ENCODE results near the gene ATP13A3. TPM values are rescaled to one million over a fixed set of nuclear protein-coding genes. Genes with fewer than 3 reads are reported as not detected.

Gene ATP13A3
- total and polyA plus RNA-seq, 2 donors (not counting 1 experiment from before 2014, with no cell fraction given), result 6.1 to 61.1 TPM

DNA sequence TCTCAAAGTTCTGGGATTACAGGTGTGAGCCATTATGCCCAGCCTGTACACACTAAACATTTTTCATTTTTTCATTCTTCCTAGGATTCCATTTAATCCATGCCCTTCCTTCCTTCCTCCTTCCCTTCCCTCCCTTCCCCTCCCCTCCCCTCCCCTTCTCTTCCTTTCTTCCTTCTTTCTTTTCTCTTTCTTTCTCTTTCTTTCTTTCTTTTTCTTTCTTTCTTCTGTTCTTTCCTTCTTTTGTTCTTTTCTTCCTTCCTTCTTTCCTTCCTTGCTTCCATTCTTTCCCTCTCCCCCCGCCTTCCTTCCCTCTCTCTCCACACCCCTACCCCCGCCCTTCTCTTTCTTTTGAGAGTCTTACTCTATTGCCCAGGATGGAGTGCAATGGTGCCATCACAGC is 40.9 kb upstream of the ATP13A3 start:
- CTCF ChIA-PET, result no interaction called here
- TF ChIP-seq CTCF (IDR thresholded peaks at IDR 0.05) (no peak), EZH2 (IDR thresholded peaks at IDR 0.05; ENCODE audit: borderline replicate concordance, insufficient read depth, low read depth, low read length, poor library complexity, severe bottlenecking) (no peak)
- H3K27me3 Mint-ChIP-seq, result peaks cover under 1% of the 10 kb centered on the region

DNA sequence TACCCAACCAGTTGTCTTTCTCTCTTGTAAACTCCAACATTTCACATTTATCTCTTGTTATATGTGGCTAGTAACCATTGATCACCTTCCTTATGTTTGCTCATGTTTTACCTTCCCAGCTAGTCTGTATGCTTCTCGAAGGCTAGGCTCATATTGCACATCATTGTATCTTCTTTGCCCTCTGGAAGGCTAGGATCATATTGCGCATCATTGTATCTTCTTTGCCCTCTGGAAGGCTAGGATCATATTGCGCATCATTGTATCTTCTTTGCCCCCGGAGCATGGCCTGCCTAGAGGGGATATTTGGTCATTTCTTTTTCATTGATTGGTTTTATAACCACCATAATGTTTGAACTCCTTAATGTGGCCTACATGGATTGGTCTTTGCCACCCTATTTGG is 39.4 kb upstream of the ATP13A3 start:
- Histone ChIP-seq H3K4me2 (replicated peaks; ENCODE audit: low read depth, low read length, poor library complexity, severe bottlenecking) (no peak overlapping the region), H3K9me3 (ENCODE audit: control extremely low read depth in 1 of 3, control insufficient read depth in 2 of 3, insufficient read depth in 1 of 3, low read length in 2 of 3) (peaks cover 0 to 2% (median 0%) of the 10 kb centered on the region in 3 donors), H3K4me3 (ENCODE audit: control extremely low read depth in 1 of 5, extremely low read depth in 1 of 5, insufficient read depth in 1 of 5, low read depth in 2 of 5, low read length in 4 of 5) (no peak overlapping the region), H3K36me3 (replicated peaks in 1 of 2; ENCODE audit: control extremely low read depth in 1 of 2, control insufficient read depth in 1 of 2, extremely low read depth in 1 of 2, insufficient read depth in 2 of 2, low read length in 1 of 2) (no peaks in the 10 kb centered on the region), H3K27ac (ENCODE audit: low read length in 2 of 2) (no peak overlapping the region), H3K79me2 (ENCODE audit: control insufficient read depth, insufficient read depth, low read length) (no peaks in the 10 kb centered on the region), H3K9ac (ENCODE audit: low read length) (no peak overlapping the region), H3K27me3 (replicated peaks in 1 of 4; ENCODE audit: control extremely low read depth in 1 of 4, control insufficient read depth in 3 of 4, insufficient read depth in 4 of 4, low read length in 3 of 4) (peaks cover 0 to 3% (median 0%) of the 10 kb centered on the region in 4 experiments), H2AFZ (ENCODE audit: insufficient read depth, low read depth, low read length, poor library complexity, severe bottlenecking) (no peak overlapping the region), H3K4me1 (ENCODE audit: control insufficient read depth in 2 of 2, insufficient read depth in 2 of 2, low read length in 2 of 2) (no peaks in the 10 kb centered on the region), H4K20me1 (ENCODE audit: control insufficient read depth, insufficient read depth, low read length, poor library complexity, severe bottlenecking) (no peaks in the 10 kb centered on the region)
- Mint-ChIP-seq H3K27ac (no peak overlapping the region), H3K9me3 (ENCODE audit: insufficient read depth) (no peaks in the 10 kb centered on the region), H3K4me3 (no peak overlapping the region), H3K4me1 (peaks cover 5% of the 10 kb centered on the region), H3K27me3 (peaks cover 3% of the 10 kb centered on the region)
- POLR2A ChIA-PET, result no interaction called here
- CTCF ChIA-PET, result no interaction called here
- 90% methylated on average over 2 of the region's 4 CpGs for WGBS (ENCODE audit: insufficient coverage)
- TF ChIP-seq EZH2 (IDR thresholded peaks at IDR 0.05; ENCODE audit: borderline replicate concordance, insufficient read depth, low read depth, low read length, poor library complexity, severe bottlenecking), result no peak
- TF ChIP-seq CTCF (IDR thresholded peaks at IDR 0.05), result no peak
- ATAC-seq (ENCODE audit: low read depth) (no peak), DNase-seq (no peak)
- intact Hi-C loops (cut with micrococcal nuclease), result no loop called here

More for the DNA sequence above, 40.9 kb upstream of the ATP13A3 start:
- H3K27me3 ChIP-seq (replicated peaks in 1 of 4; ENCODE audit: control extremely low read depth in 1 of 4, control insufficient read depth in 3 of 4, insufficient read depth in 4 of 4, low read length in 3 of 4), result peaks cover 0 to 3% (median 0%) of the 10 kb centered on the region in 4 experiments
- no peaks in the 10 kb centered on the region for H4K20me1 ChIP-seq (ENCODE audit: control insufficient read depth, insufficient read depth, low read length, poor library complexity, severe bottlenecking)
- H3K9me3 ChIP-seq (ENCODE audit: control extremely low read depth in 1 of 3, control insufficient read depth in 2 of 3, insufficient read depth in 1 of 3, low read length in 2 of 3), result peaks cover 0 to 2% (median 0%) of the 10 kb centered on the region in 3 donors
- no peak overlapping the region for H3K9ac ChIP-seq (ENCODE audit: low read length)
- no peak overlapping the region for H3K4me2 ChIP-seq (replicated peaks; ENCODE audit: low read depth, low read length, poor library complexity, severe bottlenecking)
- H3K36me3 ChIP-seq (replicated peaks in 1 of 2; ENCODE audit: control extremely low read depth in 1 of 2, control insufficient read depth in 1 of 2, extremely low read depth in 1 of 2, insufficient read depth in 2 of 2, low read length in 1 of 2), result no peaks in the 10 kb centered on the region
- H3K27ac Mint-ChIP-seq, result no peak overlapping the region
- no peaks in the 10 kb centered on the region for H3K4me1 ChIP-seq (ENCODE audit: control insufficient read depth in 2 of 2, insufficient read depth in 2 of 2, low read length in 2 of 2)
- 93% methylated on average over 2 of the region's 2 CpGs for WGBS (ENCODE audit: insufficient coverage)
- H3K27ac ChIP-seq (ENCODE audit: low read length in 2 of 2), result no peak overlapping the region
- DNase-seq (no peak), ATAC-seq (ENCODE audit: low read depth) (no peak)
- no peaks in the 10 kb centered on the region for H3K79me2 ChIP-seq (ENCODE audit: control insufficient read depth, insufficient read depth, low read length)
- H3K4me3 Mint-ChIP-seq, result no peak overlapping the region
- no peaks in the 10 kb centered on the region for H3K9me3 Mint-ChIP-seq (ENCODE audit: insufficient read depth)
- H3K4me3 ChIP-seq (ENCODE audit: control extremely low read depth in 1 of 5, extremely low read depth in 1 of 5, insufficient read depth in 1 of 5, low read depth in 2 of 5, low read length in 4 of 5), result no peak overlapping the region
- POLR2A ChIA-PET, result no interaction called here
- peaks cover 5% of the 10 kb centered on the region for H3K4me1 Mint-ChIP-seq
- no peak overlapping the region for H2AFZ ChIP-seq (ENCODE audit: insufficient read depth, low read depth, low read length, poor library complexity, severe bottlenecking)
- intact Hi-C loops (cut with micrococcal nuclease), result no loop called here

Data from B cell (primary cell).